ENCODE data around the gene NEIL3.

DNA sequence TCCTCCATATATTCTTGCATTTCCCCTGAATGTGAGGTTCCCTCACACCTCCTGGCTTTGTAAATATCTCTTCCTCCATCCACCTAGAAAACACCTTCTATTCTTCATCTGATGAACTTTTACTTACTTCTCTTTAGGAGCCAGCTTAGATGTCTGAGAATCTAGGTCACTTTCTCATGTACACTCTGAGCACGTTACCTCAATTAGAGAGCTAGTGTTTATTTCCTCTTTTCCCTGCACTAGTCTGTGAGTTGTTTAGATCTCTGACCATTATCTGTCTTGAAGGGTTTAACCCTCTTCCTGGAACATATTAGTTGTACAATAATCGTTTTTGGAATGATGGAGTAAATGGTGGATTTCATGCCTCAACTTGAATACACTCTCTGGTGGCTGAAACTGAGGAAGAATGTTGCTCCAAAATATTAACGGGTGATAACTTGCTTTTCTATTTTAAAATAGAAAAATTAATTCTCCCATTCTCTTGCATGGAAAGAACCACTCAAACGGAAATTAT is 8.5 kb upstream of the NEIL3 start:
- TF ChIP-seq, protein P1, sequence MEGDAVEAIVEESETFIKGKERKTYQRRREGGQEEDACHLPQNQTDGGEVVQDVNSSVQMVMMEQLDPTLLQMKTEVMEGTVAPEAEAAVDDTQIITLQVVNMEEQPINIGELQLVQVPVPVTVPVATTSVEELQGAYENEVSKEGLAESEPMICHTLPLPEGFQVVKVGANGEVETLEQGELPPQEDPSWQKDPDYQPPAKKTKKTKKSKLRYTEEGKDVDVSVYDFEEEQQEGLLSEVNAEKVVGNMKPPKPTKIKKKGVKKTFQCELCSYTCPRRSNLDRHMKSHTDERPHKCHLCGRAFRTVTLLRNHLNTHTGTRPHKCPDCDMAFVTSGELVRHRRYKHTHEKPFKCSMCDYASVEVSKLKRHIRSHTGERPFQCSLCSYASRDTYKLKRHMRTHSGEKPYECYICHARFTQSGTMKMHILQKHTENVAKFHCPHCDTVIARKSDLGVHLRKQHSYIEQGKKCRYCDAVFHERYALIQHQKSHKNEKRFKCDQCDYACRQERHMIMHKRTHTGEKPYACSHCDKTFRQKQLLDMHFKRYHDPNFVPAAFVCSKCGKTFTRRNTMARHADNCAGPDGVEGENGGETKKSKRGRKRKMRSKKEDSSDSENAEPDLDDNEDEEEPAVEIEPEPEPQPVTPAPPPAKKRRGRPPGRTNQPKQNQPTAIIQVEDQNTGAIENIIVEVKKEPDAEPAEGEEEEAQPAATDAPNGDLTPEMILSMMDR (IDR thresholded peaks at IDR 0.05), result no peak
- TF ChIP-seq POLR2A (IDR thresholded peaks at IDR 0.05), result no peak
- no peak for TF ChIP-seq EP300 (IDR thresholded peaks at IDR 0.05)
